Activated CD8-positive, alpha-beta memory T cell treated with anti-CD3 and anti-CD28 coated beads for 48 hours (primary cell): Measurements from ENCODE around the gene INO80C.

Source experiments
- DNase-seq, 3 experiments: peaks; one replicate each; pipeline ENCODE4 v3.0.0-alpha.2; 2020; ENCODE audit warnings: low read depth in 2 of 3, low spot score in 2 of 3

INO80C gene

GRCh38 chr18:35435401-35435800 is 62.4 kb downstream of the INO80C start:
- DNase-seq = no peak

DNA sequence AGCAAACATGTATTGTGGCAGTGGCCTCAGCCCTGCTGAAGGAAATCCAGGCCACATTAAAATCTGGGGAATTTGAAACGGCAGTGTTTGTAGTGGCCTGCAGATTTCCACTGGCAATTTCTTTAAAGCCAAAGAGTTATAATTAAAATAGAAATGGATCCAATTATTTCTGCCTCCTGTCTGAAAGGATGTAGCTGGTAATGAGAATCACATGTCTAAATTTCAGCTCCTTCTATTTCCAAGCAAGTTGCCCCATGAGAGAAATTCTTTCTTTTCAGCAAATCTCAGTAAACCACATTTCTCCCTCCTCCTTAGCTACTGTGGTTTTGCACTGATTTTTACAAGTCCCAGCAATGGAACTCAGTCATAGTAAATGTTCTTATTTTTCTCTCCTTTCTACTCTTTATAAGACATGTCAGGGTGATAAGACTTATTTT is 65.2 kb downstream of the INO80C start:
- no peak for DNase-seq

DNA sequence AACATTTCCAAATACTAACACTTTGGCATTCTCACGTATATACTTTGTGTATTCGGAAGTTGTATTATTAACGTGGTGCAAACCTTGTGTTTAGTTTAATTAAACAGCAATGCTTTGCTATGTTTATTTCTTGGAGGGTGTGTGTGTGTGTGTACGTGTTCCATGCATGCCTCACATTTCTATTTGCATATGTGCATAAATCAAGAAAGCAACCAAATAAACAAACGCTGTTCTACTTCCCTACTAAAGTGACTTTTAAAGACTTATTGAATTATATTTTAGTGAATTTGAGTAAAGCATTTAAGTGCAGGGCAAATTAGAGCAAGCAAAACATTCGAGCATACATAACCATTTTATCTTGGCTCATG is 66.4 kb downstream of the INO80C start:
- DNase-seq = no peak

- no peak for DNase-seq
Measured at GRCh38 chr18:35430721-35431373, 66.9 kb downstream of the INO80C start.

DNA sequence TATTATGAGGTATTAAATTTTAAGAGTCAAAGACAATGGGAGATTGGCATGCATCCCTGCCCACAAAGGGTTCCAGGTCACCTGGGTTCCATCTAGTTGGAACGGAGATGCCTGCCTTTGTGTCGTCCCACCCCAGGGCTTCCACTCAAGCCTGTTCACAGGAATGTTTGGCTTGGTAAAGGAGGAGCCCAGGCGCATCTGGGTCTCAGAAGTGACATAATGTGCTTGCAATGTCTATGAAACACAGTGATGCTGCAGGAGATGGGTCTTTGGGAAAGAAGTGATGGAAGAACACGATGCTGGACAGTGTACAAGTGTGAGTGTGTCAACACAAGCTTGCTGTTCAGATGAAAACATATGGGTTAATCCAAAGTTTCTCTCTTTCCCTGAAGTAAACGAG is 71.0 kb downstream of the INO80C start:
- no peak for DNase-seq

DNA sequence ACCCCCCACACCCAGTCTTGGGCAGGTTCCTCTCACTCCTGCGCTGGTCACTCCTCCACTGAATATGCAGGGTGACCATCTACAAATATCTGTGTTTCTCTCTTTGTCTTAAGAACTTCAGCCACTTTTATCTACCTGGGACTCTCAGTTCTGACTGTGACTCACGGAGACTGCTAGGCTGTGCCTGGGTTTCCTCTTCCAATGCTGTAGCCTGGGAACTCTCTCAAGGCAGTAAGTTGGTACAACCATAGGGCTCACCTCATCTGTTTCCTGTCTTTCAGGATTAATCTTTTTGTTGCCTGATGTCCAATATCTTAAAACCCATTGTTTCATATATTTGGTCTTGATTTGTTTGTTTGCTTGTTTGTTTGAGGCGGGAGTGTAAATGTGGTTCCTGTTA is 73.4 kb downstream of the INO80C start:
- DNase-seq = no peak

GRCh38 chr18:35422237-35422636 is 75.5 kb downstream of the INO80C start:
- no peak for DNase-seq

DNA sequence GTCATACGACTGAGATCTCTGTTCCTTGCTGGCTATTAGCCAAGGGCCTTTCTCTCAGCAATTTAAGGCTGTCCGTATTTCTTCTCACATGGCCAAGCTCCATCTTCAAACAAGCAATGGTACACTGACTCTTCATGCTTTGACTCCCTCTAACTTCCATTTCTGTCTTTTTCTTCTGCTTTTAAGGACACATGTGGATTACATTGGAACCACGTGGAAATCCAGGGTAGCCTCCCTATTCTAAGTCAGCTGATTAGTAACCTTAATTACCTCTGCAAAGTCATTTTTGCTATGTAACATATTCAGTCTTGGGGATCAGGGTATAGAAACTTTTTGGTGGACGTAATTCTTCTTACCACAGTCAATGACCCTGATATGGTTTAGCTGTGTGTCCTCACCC is 79.2 kb downstream of the INO80C start:
- no peak for DNase-seq
